Measurements from ENCODE around the gene ZNF273.

GRCh38 chr7:64978497-64979203 lies 75.6 kb downstream of the ZNF273 start:
- no peak for TF ChIP-seq POLR2AphosphoS5 (IDR thresholded peaks at IDR 0.05; ENCODE audit: low read depth, low read length)
- no peak for TF ChIP-seq REST (IDR thresholded peaks at IDR 0.05; ENCODE audit: insufficient read depth in 1 of 2, low read depth in 2 of 2, low read length in 2 of 2)
- no peak for TF ChIP-seq TAF1 (IDR thresholded peaks at IDR 0.05; ENCODE audit: borderline replicate concordance, insufficient read depth, low read length)
- TF ChIP-seq FOXP2 (optimal IDR thresholded peaks at IDR 0.05; ENCODE audit: borderline replicate concordance, extremely low read depth, extremely low read length, insufficient read depth): no peak

Measured in PFSK-1 (cell line).